Transverse colon (tissue), 3 donors: Measurements from ENCODE around the gene SAMHD1.

Experiments used
- POLR2A ChIP-seq: fragments of 450-650 bp; IDR thresholded peaks from one replicate; pipeline ENCODE4 v1.6.1; 2016; ENCODE audit warnings: antibody characterized with exemption, mild to moderate bottlenecking, moderate library complexity
- TF ChIP-seq, protein P1 (sequence below), 5 experiments: fragments of 200-600 bp in 3 of 5; fragments of 450-650 bp in 2 of 5; sonication (generic) in 3 of 5; IDR thresholded peaks; 1 replicate in 2 of 5; 2 replicates in 3 of 5; pipeline ENCODE4 v1.5.1; 2016 to 2017; ENCODE audit warnings: antibody characterized with exemption in 5 of 5, inconsistent platforms in 3 of 5, mild to moderate bottlenecking in 2 of 5, moderate library complexity in 1 of 5

DNA sequence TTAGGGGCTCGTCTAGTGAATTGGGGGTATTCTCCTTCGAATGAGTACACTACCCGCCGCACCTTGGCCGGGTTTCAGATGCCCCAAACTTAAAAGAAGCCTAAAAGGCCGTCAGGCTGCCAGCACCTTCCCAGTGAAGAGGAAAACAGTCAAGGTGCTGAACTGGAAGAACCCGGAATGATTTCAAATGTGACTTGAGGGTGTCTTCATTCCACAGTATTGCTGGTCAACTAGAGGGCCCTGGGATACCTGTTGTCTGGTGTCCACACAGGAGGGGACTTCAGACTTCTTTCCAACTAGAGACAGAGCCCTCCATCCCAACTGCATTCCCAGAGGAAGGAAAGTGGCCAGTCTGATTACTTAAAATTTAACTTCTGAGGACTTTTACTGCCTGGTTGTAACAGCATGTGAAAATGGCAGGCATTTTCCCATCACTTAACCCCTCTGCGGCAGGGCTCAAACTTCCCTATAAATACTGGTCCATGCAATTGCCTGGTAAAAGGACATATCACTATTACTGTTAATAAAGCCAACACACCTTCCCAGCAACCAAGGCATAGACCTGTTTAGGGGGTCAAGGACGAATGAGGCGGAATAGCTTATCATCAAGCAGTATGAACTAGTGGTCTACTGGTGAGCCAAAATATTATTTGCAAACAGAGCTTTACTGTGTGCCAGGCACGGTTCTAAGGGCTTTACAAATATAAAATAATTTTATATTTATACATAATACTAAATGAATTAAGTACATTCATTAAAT, 651 bp upstream of the SAMHD1 start:
- TF ChIP-seq, protein P1, sequence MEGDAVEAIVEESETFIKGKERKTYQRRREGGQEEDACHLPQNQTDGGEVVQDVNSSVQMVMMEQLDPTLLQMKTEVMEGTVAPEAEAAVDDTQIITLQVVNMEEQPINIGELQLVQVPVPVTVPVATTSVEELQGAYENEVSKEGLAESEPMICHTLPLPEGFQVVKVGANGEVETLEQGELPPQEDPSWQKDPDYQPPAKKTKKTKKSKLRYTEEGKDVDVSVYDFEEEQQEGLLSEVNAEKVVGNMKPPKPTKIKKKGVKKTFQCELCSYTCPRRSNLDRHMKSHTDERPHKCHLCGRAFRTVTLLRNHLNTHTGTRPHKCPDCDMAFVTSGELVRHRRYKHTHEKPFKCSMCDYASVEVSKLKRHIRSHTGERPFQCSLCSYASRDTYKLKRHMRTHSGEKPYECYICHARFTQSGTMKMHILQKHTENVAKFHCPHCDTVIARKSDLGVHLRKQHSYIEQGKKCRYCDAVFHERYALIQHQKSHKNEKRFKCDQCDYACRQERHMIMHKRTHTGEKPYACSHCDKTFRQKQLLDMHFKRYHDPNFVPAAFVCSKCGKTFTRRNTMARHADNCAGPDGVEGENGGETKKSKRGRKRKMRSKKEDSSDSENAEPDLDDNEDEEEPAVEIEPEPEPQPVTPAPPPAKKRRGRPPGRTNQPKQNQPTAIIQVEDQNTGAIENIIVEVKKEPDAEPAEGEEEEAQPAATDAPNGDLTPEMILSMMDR (IDR thresholded peaks at IDR 0.05) = no peak
- no peak for TF ChIP-seq POLR2A
